HG03378 (cell line): ENCODE results near the gene ELMO2.

ENCODE experiments used
- ATAC-seq: cut with Tn5 transposase; IDR thresholded peaks from one replicate; pipeline ENCODE4 v1.9.1; 2021; ENCODE audit warnings: mild to moderate bottlenecking, moderate library complexity; ENCODE audit not compliant: unreplicated experiment

Gene ELMO2

DNA sequence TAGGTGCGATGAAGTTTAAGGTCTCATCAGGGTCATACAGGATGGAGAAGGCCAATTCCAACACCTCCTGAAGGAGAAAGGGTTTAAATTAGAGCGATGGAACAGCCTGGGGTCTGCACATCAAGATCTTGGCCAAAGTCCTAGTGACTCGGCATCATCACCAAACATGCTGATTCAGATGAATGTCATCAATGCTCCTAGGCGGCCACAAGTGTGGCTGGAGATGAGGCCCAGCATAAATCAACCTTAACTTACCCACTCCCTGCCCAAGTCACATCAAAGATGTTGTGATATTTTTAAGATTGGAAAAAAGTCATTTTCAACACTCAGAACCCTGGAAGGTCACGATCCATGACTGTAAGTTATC, 37.5 kb downstream of the ELMO2 start:
- no peak for ATAC-seq

DNA sequence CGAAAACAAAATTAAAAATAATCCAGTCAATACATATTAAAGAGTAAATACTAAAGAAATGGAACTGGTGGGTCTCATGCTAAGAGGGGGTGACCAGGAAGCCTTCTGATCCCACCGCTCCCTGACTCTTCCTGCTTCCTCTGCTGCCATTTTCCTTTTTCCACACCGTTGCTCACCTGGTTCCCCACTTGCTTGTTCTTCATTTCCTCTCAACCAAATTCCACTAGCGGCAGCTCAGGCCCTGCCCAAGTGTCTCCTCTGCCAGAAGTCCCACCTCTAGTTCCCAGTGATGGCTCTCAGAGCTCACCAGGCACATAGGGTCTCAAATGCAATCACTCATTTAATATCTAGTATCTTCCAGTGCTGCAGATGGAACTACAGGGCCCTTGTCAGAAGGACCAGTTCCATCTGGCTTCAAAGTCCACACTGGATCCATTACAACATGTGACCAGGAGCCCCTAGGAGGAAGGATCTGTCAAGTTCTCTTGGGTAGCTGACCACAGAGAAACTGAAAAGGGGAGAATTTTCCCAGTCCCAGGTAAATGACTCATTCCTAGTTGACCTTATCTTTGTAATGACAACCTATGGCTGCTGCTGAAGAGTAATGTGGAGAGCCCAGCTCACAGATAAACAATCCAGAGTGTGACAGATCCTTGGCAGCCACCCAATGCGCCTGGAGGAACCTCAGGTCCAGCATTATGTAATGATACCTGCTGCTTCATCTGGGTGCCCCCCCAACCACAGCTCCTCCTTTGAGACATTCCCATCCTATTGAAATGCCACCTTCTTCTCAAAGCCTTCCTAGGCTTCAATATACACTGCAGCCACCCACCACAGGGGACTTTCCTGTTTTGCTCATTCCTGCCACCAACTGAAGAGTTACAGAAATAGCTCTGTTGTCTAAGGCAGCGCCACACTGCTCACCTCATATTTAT, 38.2 kb downstream of the ELMO2 start:
- ATAC-seq = no peak

- ATAC-seq = no peak
These were observed 39.2 kb downstream of the ELMO2 start for GRCh38 chr20:46367234-46367633.

DNA sequence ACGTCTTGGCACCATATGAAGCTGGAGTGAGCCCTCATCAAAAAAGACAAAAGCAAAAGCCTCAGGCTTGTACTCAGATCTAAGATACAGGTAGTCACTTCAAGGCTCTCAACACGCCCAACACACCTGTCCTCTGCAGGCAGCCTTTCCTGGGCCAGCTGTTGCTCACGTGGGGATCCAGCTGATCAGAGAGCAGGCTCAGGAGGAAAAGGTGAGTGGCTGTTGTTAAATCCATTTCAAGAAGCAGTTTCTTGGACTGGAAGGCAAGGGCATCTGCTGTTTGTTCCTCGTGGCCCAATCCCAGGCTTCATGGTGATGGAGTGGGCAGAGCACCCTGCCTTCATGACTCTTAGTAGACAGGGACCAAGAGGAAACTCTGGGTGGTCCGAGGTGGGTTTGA, 39.6 kb downstream of the ELMO2 start:
- ATAC-seq = no peak

- ATAC-seq = no peak
These were observed 40.8 kb downstream of the ELMO2 start for GRCh38 chr20:46365487-46366220.

GRCh38 chr20:46364670-46365486, 41.5 kb downstream of the ELMO2 start:
- ATAC-seq = no peak

- peak; percentile 31 for ATAC-seq
These were observed 42.3 kb downstream of the ELMO2 start for GRCh38 chr20:46363874-46364669.

GRCh38 chr20:46362921-46363867, 43.2 kb downstream of the ELMO2 start:
- ATAC-seq = no peak

- no peak for ATAC-seq
These were observed 44.6 kb downstream of the ELMO2 start for GRCh38 chr20:46361811-46362210.

DNA sequence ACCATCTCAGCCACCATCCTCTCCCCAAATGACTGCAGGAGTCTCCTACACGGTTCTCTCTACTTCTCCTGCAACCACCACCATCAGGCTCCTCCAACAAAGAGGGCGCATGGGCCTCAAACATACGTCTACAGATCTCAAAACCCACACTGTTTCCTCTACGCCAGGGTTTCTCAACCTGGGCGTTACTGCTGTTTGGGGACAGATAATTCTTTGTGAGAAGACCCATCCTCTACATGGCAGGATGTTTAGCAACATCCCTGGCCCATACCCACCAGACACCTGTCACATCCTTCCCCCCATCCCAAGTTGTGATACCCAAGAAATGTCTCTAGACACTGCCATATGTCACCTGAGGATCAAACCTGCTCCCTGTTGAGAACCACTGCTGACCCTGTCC, 45.0 kb downstream of the ELMO2 start:
- ATAC-seq = no peak

GRCh38 chr20:46359233-46359751, 47.1 kb downstream of the ELMO2 start:
- peak; percentile 65 for ATAC-seq

GRCh38 chr20:46358346-46359058, 47.9 kb downstream of the ELMO2 start:
- no peak for ATAC-seq

GRCh38 chr20:46357030-46357514, 49.3 kb downstream of the ELMO2 start:
- no peak for ATAC-seq

- no peak for ATAC-seq
These were observed 50.0 kb downstream of the ELMO2 start for GRCh38 chr20:46356195-46357029.

- ATAC-seq = no peak
These were observed 50.6 kb downstream of the ELMO2 start for GRCh38 chr20:46355778-46356177.

- no peak for ATAC-seq
These were observed 51.3 kb downstream of the ELMO2 start for GRCh38 chr20:46354920-46355654.

GRCh38 chr20:46354207-46354555, 52.2 kb downstream of the ELMO2 start:
- ATAC-seq = no peak
